ENCODE data around the gene RFT1. TPM values are rescaled to one million over a fixed set of nuclear protein-coding genes. Genes with fewer than 3 reads are reported as not detected.

Gene RFT1
- total RNA-seq, 1 donor = 11.9 TPM

DNA sequence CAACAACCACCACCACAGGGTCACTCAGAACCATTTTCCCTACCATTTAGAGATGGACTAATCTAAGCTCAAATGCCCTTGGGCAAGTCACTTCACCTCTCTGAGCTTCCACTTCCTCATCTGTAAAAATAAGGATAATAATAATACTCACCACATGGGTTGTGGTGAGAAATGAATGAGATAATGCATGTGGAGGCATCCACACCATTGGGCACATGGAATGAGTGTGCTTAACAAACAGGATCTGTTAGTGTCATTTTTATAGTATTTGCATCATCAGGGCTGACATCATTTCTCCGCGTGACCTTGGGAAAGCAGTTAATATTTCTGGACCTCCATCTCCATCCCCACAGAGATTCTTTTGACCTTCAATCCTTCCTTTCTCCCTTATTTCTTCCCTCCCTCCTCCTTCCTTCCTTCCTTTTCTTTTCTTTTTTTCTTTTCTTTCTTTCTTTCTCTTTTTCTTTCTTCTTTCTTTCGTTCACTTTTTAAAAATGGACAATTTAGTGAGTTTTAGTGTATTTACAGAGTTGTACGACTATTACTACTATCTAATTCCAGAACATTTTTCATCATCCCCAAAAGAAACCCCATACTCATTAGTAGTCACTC, 7.7 kb upstream of the RFT1 start:
- no peaks in the 10 kb centered on the region for H3K9me3 ChIP-seq (ENCODE audit: low read depth, low read length)
- TF ChIP-seq, protein P1, sequence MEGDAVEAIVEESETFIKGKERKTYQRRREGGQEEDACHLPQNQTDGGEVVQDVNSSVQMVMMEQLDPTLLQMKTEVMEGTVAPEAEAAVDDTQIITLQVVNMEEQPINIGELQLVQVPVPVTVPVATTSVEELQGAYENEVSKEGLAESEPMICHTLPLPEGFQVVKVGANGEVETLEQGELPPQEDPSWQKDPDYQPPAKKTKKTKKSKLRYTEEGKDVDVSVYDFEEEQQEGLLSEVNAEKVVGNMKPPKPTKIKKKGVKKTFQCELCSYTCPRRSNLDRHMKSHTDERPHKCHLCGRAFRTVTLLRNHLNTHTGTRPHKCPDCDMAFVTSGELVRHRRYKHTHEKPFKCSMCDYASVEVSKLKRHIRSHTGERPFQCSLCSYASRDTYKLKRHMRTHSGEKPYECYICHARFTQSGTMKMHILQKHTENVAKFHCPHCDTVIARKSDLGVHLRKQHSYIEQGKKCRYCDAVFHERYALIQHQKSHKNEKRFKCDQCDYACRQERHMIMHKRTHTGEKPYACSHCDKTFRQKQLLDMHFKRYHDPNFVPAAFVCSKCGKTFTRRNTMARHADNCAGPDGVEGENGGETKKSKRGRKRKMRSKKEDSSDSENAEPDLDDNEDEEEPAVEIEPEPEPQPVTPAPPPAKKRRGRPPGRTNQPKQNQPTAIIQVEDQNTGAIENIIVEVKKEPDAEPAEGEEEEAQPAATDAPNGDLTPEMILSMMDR (IDR thresholded peaks at IDR 0.05; ENCODE audit: extremely low read depth, low read depth, low read length) = no peak
- peaks cover 19% of the 10 kb centered on the region for H3K4me1 ChIP-seq (ENCODE audit: insufficient read depth, low read length)
- no peak for DNase-seq (ENCODE audit: insufficient read length, low spot score, missing footprints)
- H2AFZ ChIP-seq (ENCODE audit: low read length) = no peak overlapping the region
- H3K27me3 ChIP-seq (ENCODE audit: insufficient read depth, low read length) = no peaks in the 10 kb centered on the region
- no peaks in the 10 kb centered on the region for H3K79me2 ChIP-seq (ENCODE audit: insufficient read depth, low read length)
- H3K36me3 ChIP-seq (ENCODE audit: insufficient read depth, low read length) = no peaks in the 10 kb centered on the region
- H4K20me1 ChIP-seq (ENCODE audit: insufficient read depth, low read length) = no peaks in the 10 kb centered on the region
- H3K4me2 ChIP-seq (ENCODE audit: insufficient read depth, low read length) = no peak overlapping the region
- H3K4me3 ChIP-seq (ENCODE audit: insufficient read depth, low read length) = no peak overlapping the region
- H3K27ac ChIP-seq (ENCODE audit: low read depth, low read length) = no peak overlapping the region

DNA sequence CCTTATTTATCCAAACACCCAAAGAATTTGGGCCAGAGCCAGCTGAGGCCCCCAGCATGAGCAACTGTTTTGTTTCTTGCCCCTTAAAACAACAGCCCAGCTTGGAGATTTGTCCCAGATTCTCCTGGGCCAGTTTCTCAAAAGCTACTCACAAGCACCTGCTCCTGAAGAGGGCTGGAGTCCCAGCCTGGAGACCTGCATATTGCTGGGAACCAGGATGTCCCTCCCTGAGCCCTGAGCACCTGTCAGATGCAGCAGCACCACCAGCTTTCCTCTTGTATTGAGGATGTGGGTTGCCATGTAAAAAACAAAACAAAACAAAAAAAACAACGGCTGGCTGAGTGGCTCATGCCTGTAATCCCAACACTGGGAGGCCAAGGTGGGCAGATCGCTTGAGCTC, 7.0 kb upstream of the RFT1 start:
- Histone ChIP-seq H3K27ac (ENCODE audit: low read depth, low read length) (no peak overlapping the region), H2AFZ (ENCODE audit: low read length) (no peak overlapping the region), H3K9me3 (ENCODE audit: low read depth, low read length) (no peaks in the 10 kb centered on the region), H3K4me3 (ENCODE audit: insufficient read depth, low read length) (no peak overlapping the region), H3K79me2 (ENCODE audit: insufficient read depth, low read length) (no peaks in the 10 kb centered on the region), H4K20me1 (ENCODE audit: insufficient read depth, low read length) (no peaks in the 10 kb centered on the region), H3K27me3 (ENCODE audit: insufficient read depth, low read length) (no peaks in the 10 kb centered on the region), H3K4me2 (ENCODE audit: insufficient read depth, low read length) (no peak overlapping the region), H3K36me3 (ENCODE audit: insufficient read depth, low read length) (no peaks in the 10 kb centered on the region), H3K4me1 (ENCODE audit: insufficient read depth, low read length) (peaks cover 19% of the 10 kb centered on the region)
- TF ChIP-seq, protein P1 (IDR thresholded peaks at IDR 0.05; ENCODE audit: extremely low read depth, low read depth, low read length) = no peak
- DNase-seq (ENCODE audit: insufficient read length, low spot score, missing footprints) = no peak

DNA sequence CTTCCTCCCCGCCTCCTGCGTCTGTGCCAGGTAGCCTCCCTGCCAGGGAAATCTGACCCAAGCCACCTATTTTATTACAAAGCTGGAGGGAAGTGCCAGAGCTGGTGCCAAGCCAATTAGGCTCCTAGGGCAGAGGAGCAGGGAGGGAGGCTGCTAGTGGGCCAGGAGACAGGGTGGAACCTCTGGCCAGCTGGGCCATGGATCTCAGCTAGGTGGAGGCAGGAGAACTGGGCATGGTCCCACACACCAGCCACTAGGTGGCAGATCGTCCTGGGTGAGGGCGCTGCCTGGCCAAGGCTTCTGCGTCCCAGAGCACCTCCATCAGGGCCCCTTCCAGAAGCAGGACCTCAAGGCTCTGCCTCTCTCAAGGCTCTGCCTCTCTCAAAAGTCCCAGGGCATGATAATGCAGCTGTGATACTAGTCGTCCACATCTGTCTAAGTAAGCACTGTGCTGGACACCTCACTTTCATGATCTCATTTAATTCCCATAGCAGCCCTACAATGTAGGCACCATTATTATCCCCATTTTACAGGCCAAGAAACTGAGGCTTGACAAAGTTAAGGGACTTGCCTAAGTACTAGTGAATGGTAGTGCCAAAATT, 4.5 kb upstream of the RFT1 start:
- peak; percentile 96 for DNase-seq (ENCODE audit: insufficient read length, low spot score, missing footprints)
- Histone ChIP-seq H3K36me3 (ENCODE audit: insufficient read depth, low read length) (no peaks in the 10 kb centered on the region), H2AFZ (ENCODE audit: low read length) (peak overlapping the region; percentile 38), H3K4me2 (ENCODE audit: insufficient read depth, low read length) (no peak overlapping the region), H3K79me2 (ENCODE audit: insufficient read depth, low read length) (peaks cover 5% of the 10 kb centered on the region), H3K27me3 (ENCODE audit: insufficient read depth, low read length) (no peaks in the 10 kb centered on the region), H3K4me1 (ENCODE audit: insufficient read depth, low read length) (peaks cover 15% of the 10 kb centered on the region), H3K27ac (ENCODE audit: low read depth, low read length) (no peak overlapping the region), H3K4me3 (ENCODE audit: insufficient read depth, low read length) (no peak overlapping the region), H3K9me3 (ENCODE audit: low read depth, low read length) (no peaks in the 10 kb centered on the region), H4K20me1 (ENCODE audit: insufficient read depth, low read length) (no peaks in the 10 kb centered on the region)
- TF ChIP-seq, protein P1 (IDR thresholded peaks at IDR 0.05; ENCODE audit: extremely low read depth, low read depth, low read length) = peak; percentile 78

DNA sequence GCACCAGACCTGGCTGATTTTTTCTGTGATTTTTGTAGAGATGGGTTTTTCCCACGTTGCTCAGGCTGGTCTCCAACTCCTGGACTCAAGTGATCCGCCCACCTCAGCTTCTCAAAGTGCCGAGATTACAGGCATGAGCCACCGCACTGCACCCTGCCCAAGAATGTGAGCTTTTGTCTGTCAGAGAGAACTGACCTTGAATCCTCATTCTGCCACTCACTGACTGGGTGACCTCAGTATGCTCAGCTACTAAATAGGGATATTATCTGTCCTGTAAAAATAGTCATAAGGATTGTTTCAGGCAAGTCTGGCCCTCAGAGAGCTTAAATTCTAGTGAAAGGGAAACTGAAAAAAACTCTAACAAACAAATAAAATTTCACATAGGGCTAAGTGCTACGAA, 2.1 kb upstream of the RFT1 start:
- no peak overlapping the region for H3K4me2 ChIP-seq (ENCODE audit: insufficient read depth, low read length)
- H3K9me3 ChIP-seq (ENCODE audit: low read depth, low read length) = no peaks in the 10 kb centered on the region
- H3K4me1 ChIP-seq (ENCODE audit: insufficient read depth, low read length) = peaks cover 24% of the 10 kb centered on the region
- no peaks in the 10 kb centered on the region for H3K36me3 ChIP-seq (ENCODE audit: insufficient read depth, low read length)
- TF ChIP-seq, protein P1 (IDR thresholded peaks at IDR 0.05; ENCODE audit: extremely low read depth, low read depth, low read length) = no peak
- no peak overlapping the region for H2AFZ ChIP-seq (ENCODE audit: low read length)
- H3K4me3 ChIP-seq (ENCODE audit: insufficient read depth, low read length) = no peak overlapping the region
- H4K20me1 ChIP-seq (ENCODE audit: insufficient read depth, low read length) = no peaks in the 10 kb centered on the region
- peaks cover 22% of the 10 kb centered on the region for H3K79me2 ChIP-seq (ENCODE audit: insufficient read depth, low read length)
- H3K27ac ChIP-seq (ENCODE audit: low read depth, low read length) = no peak overlapping the region
- DNase-seq (ENCODE audit: insufficient read length, low spot score, missing footprints) = no peak
- H3K27me3 ChIP-seq (ENCODE audit: insufficient read depth, low read length) = no peaks in the 10 kb centered on the region

Measured in osteoblast (primary cell).